EL (cell line): ENCODE results near the gene FAM13C.
"Not testable (repeated sequence)": the region's sequence is repeated elsewhere in the genome, so short reads cannot be mapped to it uniquely, and the experiment has no call there.

Experiments used
- DNase-seq: peaks from one replicate; pipeline ENCODE4 v3.0.0-alpha.2; 2016

Gene FAM13C

GRCh38 chr10:59225211-59225610, 137.1 kb downstream of the FAM13C start:
- DNase-seq, result no peak

DNA sequence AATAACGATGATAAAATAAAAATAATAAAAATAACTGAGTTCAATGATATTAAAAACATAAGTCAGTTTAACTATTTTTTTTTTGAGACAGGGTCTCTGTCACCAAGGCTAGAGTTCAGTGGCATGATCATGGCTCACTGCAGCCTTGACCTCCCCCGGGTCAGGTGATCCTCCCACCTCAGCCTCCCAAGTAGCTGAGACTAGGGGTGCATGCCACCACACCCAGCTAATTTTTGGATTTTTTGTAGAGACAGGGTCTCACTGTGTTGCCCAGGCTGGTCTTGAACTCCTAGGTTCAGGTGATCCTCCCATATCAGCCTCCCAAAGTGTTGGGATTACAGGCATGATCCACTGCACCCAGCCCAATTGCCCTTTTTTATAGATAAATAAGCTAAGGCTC, 138.8 kb downstream of the FAM13C start:
- not testable (repeated sequence) for DNase-seq

GRCh38 chr10:59222788-59223187, 139.6 kb downstream of the FAM13C start:
- DNase-seq, result no peak

- no peak for DNase-seq
Measured at GRCh38 chr10:59216178-59216869, 146.0 kb downstream of the FAM13C start.

- DNase-seq, result no peak
Measured at GRCh38 chr10:59214160-59214559, 148.2 kb downstream of the FAM13C start.

GRCh38 chr10:59212301-59212798, 150.0 kb downstream of the FAM13C start:
- DNase-seq, result no peak

GRCh38 chr10:59206204-59206720, 156.1 kb downstream of the FAM13C start:
- no peak for DNase-seq
